Osteocyte (in vitro differentiated cells): Measurements from ENCODE around the gene ABITRAM. TPM values are rescaled to one million over a fixed set of nuclear protein-coding genes. Genes with fewer than 3 reads are reported as not detected.

Experiments
- DNase-seq: peaks from one replicate; pipeline ENCODE4 v3.0.0; 2021; ENCODE audit warnings: mixed read lengths; ENCODE audit not compliant: unreplicated experiment; ENCODE audit errors: extremely low spot score
- H3K27ac Mint-ChIP-seq: one replicate; pipeline ENCODE4 v1.8.0; 2021; ENCODE audit warnings: mild to moderate bottlenecking, mixed read lengths; ENCODE audit not compliant: unreplicated experiment
- H3K27me3 Mint-ChIP-seq: one replicate; pipeline ENCODE4 v1.8.0; 2021; ENCODE audit warnings: mixed read lengths; ENCODE audit not compliant: unreplicated experiment
- H3K36me3 Mint-ChIP-seq: one replicate; pipeline ENCODE4 v1.8.0; 2021; ENCODE audit warnings: mixed read lengths; ENCODE audit not compliant: unreplicated experiment
- H3K4me1 Mint-ChIP-seq: one replicate; pipeline ENCODE4 v1.8.0; 2021; ENCODE audit warnings: mixed read lengths; ENCODE audit not compliant: unreplicated experiment
- H3K4me3 Mint-ChIP-seq: one replicate; pipeline ENCODE4 v1.8.0; 2021; ENCODE audit warnings: mild to moderate bottlenecking, moderate library complexity, mixed read lengths; ENCODE audit not compliant: unreplicated experiment
- H3K9me3 Mint-ChIP-seq: one replicate; pipeline ENCODE4 v1.8.0; 2021; ENCODE audit warnings: mixed read lengths; ENCODE audit not compliant: unreplicated experiment
- CTCF ChIP-seq: fragments of 200-600 bp; sonication (generic); IDR thresholded peaks from 2 replicates; pipeline ENCODE4 v1.5.0; 2021; ENCODE audit warnings: antibody characterized with exemption, mild to moderate bottlenecking, moderate library complexity
- total RNA-seq: library from RNA; stranded (reverse); gene quantifications from 2 replicates; pipeline ENCODE4 v1.2.1, GENCODE V29; 2021

Gene ABITRAM
- total RNA-seq, 1 donor from 2014 or later = 9.0 TPM

GRCh38 chr9:108904161-108904560, 30.0 kb upstream of the ABITRAM start:
- no peak for TF ChIP-seq CTCF
- Mint-ChIP-seq H3K9me3 (no peaks in the 10 kb centered on the region), H3K36me3 (peaks cover 58% of the 10 kb centered on the region), H3K4me3 (no peak overlapping the region), H3K27me3 (no peaks in the 10 kb centered on the region), H3K4me1 (no peaks in the 10 kb centered on the region), H3K27ac (no peak overlapping the region)
- DNase-seq = no peak

GRCh38 chr9:108905494-108905893, 28.7 kb upstream of the ABITRAM start:
- Mint-ChIP-seq H3K4me1 (no peaks in the 10 kb centered on the region), H3K9me3 (no peaks in the 10 kb centered on the region), H3K27me3 (no peaks in the 10 kb centered on the region), H3K4me3 (no peak overlapping the region), H3K27ac (no peak overlapping the region), H3K36me3 (peaks cover 57% of the 10 kb centered on the region)
- TF ChIP-seq CTCF = no peak
- no peak for DNase-seq

GRCh38 chr9:108910402-108910801, 23.8 kb upstream of the ABITRAM start:
- H3K27ac Mint-ChIP-seq = no peak overlapping the region
- DNase-seq = no peak
- peaks cover 51% of the 10 kb centered on the region for H3K36me3 Mint-ChIP-seq
- H3K4me3 Mint-ChIP-seq = no peak overlapping the region
- no peaks in the 10 kb centered on the region for H3K4me1 Mint-ChIP-seq
- no peaks in the 10 kb centered on the region for H3K27me3 Mint-ChIP-seq
- TF ChIP-seq CTCF = no peak
- H3K9me3 Mint-ChIP-seq = no peaks in the 10 kb centered on the region

- Mint-ChIP-seq H3K4me1 (no peaks in the 10 kb centered on the region), H3K4me3 (no peak overlapping the region), H3K27me3 (no peaks in the 10 kb centered on the region), H3K36me3 (peaks cover 54% of the 10 kb centered on the region), H3K9me3 (no peaks in the 10 kb centered on the region), H3K27ac (no peak overlapping the region)
- no peak for TF ChIP-seq CTCF
- DNase-seq = no peak
These were observed 23.3 kb upstream of the ABITRAM start for GRCh38 chr9:108910914-108911313.

- Mint-ChIP-seq H3K36me3 (peaks cover 50% of the 10 kb centered on the region), H3K27ac (no peak overlapping the region), H3K4me1 (no peaks in the 10 kb centered on the region)
These were observed 22.4 kb upstream of the ABITRAM start for GRCh38 chr9:108911820-108912219.

More at GRCh38 chr9:108911820-108912219, 22.4 kb upstream of the ABITRAM start:
- Mint-ChIP-seq H3K4me3 (no peak overlapping the region), H3K27me3 (no peaks in the 10 kb centered on the region), H3K9me3 (no peaks in the 10 kb centered on the region)
- no peak for TF ChIP-seq CTCF
- DNase-seq = no peak
